HepG2 (cell line): ENCODE data around the gene RASA3. TPM values are rescaled to one million over a fixed set of nuclear protein-coding genes. Genes with fewer than 3 reads are reported as not detected.

Source experiments
- ATAC-seq: fragments of 200-7000 bp; cut with Tn5 transposase; 3 replicates; pipeline ENCODE4 v1.9.1; 2020; ENCODE audit warnings: mild to moderate bottlenecking, moderate library complexity
- BruUV-seq: library from RNA; stranded (reverse); fragments of 400-500 nt; replicated peaks from 2 replicates; lab custom pipeline; 2021; lab: Mats Ljungman, UMichigan
- CTCF ChIA-PET: fragments of 300-600 bp; formaldehyde crosslinking; extraction: SDS; loops from one replicate; lab custom pipeline; 2021; ENCODE audit warnings: low total read pairs, inconsistent platforms, low intra/inter-chr PET ratio; lab: Yijun Ruan, JAX
- POLR2A ChIA-PET: fragments of 350-600 bp; sonication (Branson Sonifier 250); formaldehyde crosslinking; loops from one replicate; lab custom pipeline; 2020; ENCODE audit warnings: antibody characterized with exemption, inconsistent platforms; lab: Yijun Ruan, JAX
- DNase-seq: peaks from one replicate; pipeline ENCODE4 v3.0.0-alpha.2; 2015; ENCODE audit warnings: low spot score
- FAIRE-seq: peaks from 3 replicates; lab custom pipeline; 2011; peaks lifted over from hg19 to GRCh38; lab: Jason Lieb, UNC
- H2AFZ ChIP-seq: one replicate; pipeline ENCODE4 v1.6.1; 2011; ENCODE audit warnings: low read length, inconsistent platforms
- H3K27ac ChIP-seq: fragments of 300-600 bp; 3 replicates; pipeline ENCODE4 v1.8.0; 2011; ENCODE audit warnings: mixed run types, mild to moderate bottlenecking, mixed read lengths, low read length, inconsistent platforms; ENCODE audit not compliant: insufficient read depth; ENCODE audit errors: extremely low read length
- H3K27me3 ChIP-seq, 2 experiments: fragments of 200-600 bp in 1 of 2; 2 replicates in 1 of 2; 3 replicates in 1 of 2; pipeline versions ENCODE4 v1.6.0 to v1.8.0; 2011; ENCODE audit warnings: low read length in 2 of 2, mild to moderate bottlenecking in 2 of 2, moderate library complexity in 2 of 2, inconsistent platforms in 1 of 2; ENCODE audit not compliant: insufficient read depth in 2 of 2, control insufficient read depth in 1 of 2
- H3K36me3 ChIP-seq, 2 experiments: fragments of 200-600 bp in 1 of 2; replicated peaks in 1 of 2; 2 replicates in 1 of 2; 3 replicates in 1 of 2; pipeline versions ENCODE4 v1.5.1 to v1.8.0; 2011; ENCODE audit warnings: low read length in 2 of 2, inconsistent platforms in 1 of 2; ENCODE audit not compliant: insufficient read depth in 2 of 2, control insufficient read depth in 1 of 2
- H3K4me1 ChIP-seq: 2 replicates; pipeline ENCODE4 v1.5.1; 2012; ENCODE audit warnings: low read length, inconsistent platforms; ENCODE audit not compliant: insufficient read depth
- H3K4me2 ChIP-seq: 2 replicates; pipeline ENCODE4 v1.6.0; 2011; ENCODE audit warnings: low read depth, low read length, inconsistent platforms
- H3K4me3 ChIP-seq, 3 experiments: fragments of 200-600 bp in 1 of 3; sonication (generic), shearing (Covaris generic) in 1 of 3; replicated peaks in 1 of 3; 2 replicates each; pipeline ENCODE4 v1.5.1; 2011 to 2016; ENCODE audit warnings: low read length in 3 of 3, inconsistent platforms in 2 of 3, low read depth in 2 of 3, mild to moderate bottlenecking in 2 of 3, control low read depth in 1 of 3, mixed read lengths in 1 of 3; ENCODE audit not compliant: insufficient read depth in 1 of 3
- H3K79me2 ChIP-seq: one replicate; pipeline ENCODE4 v1.6.1; 2011; ENCODE audit warnings: low read length, inconsistent platforms; ENCODE audit not compliant: insufficient read depth
- H3K9ac ChIP-seq: 2 replicates; pipeline ENCODE4 v1.6.0; 2011; ENCODE audit warnings: mild to moderate bottlenecking, low read depth, low read length, inconsistent platforms; ENCODE audit not compliant: insufficient read depth
- H3K9me3 ChIP-seq: 2 replicates; pipeline ENCODE4 v1.5.1; 2012; ENCODE audit warnings: mild to moderate bottlenecking, low read length
- H4K20me1 ChIP-seq: 2 replicates; pipeline ENCODE4 v1.6.0; 2011; ENCODE audit warnings: inconsistent platforms, mild to moderate bottlenecking, low read length, moderate library complexity; ENCODE audit not compliant: insufficient read depth
- ARID2 ChIP-seq: sonication (generic); formaldehyde crosslinking; IDR thresholded peaks from 2 replicates; pipeline ENCODE4 v1.8.1; 2022; ENCODE audit warnings: mild to moderate bottlenecking, missing genetic modification reagents, borderline replicate concordance
- ARID3A ChIP-seq: IDR thresholded peaks from 2 replicates; pipeline ENCODE4 v1.6.1; 2012; ENCODE audit warnings: low read depth, low read length, improper control_type of control experiment
- CCAR2 ChIP-seq: fragments of 200-400 bp; formaldehyde crosslinking; optimal IDR thresholded peaks from 2 replicates; pipeline ENCODE3; 2018; ENCODE audit warnings: low read depth, mild to moderate bottlenecking, low read length, moderate library complexity
- HMG20A ChIP-seq: IDR thresholded peaks from 2 replicates; pipeline ENCODE4 v1.6.1; 2016; ENCODE audit warnings: borderline replicate concordance
- JUND ChIP-seq: sonication (generic); formaldehyde crosslinking; IDR thresholded peaks from 2 replicates; pipeline ENCODE4 v1.8.0; 2022; ENCODE audit warnings: mild to moderate bottlenecking, missing genetic modification reagents
- PAF1 ChIP-seq: IDR thresholded peaks from 2 replicates; pipeline ENCODE4 v1.6.1; 2016; ENCODE audit warnings: missing genetic modification reagents, missing compliant biosample characterization
- PHF5A ChIP-seq: IDR thresholded peaks from one replicate; pipeline ENCODE4 v1.6.1; 2018; ENCODE audit warnings: low read depth, missing genetic modification reagents; ENCODE audit not compliant: unreplicated experiment
- REL ChIP-seq: sonication (generic); formaldehyde crosslinking; conservative IDR thresholded peaks from 2 replicates; pipeline ENCODE4 v1.8.0; 2022; ENCODE audit warnings: mild to moderate bottlenecking, missing genetic modification reagents, moderate library complexity
- SMYD3 ChIP-seq: sonication (generic); formaldehyde crosslinking; IDR thresholded peaks from 2 replicates; pipeline ENCODE4 v1.8.1; 2023; ENCODE audit warnings: mild to moderate bottlenecking, missing genetic modification reagents
- SNAPC2 ChIP-seq: sonication (generic); formaldehyde crosslinking; IDR thresholded peaks from 2 replicates; pipeline ENCODE4 v1.8.1; 2022; ENCODE audit warnings: mild to moderate bottlenecking, missing genetic modification reagents
- SOX13 ChIP-seq, 3 experiments: fragments of 450-650 bp in 1 of 3; sonication (generic) in 1 of 3; formaldehyde crosslinking in 1 of 3; IDR thresholded peaks in 2 of 3; conservative IDR thresholded peaks in 1 of 3; 2 replicates each; pipeline versions ENCODE4 v1.5.0 to v1.6.1; 2016 to 2020; ENCODE audit warnings: antibody characterized with exemption in 1 of 3, mild to moderate bottlenecking in 1 of 3, missing compliant biosample characterization in 1 of 3, missing genetic modification reagents in 1 of 3, moderate library complexity in 1 of 3
- SYNCRIP ChIP-seq: fragments of 200-400 bp; formaldehyde crosslinking; IDR thresholded peaks from 2 replicates; pipeline ENCODE4 v1.6.1; 2018; ENCODE audit warnings: mild to moderate bottlenecking, low read depth, low read length; ENCODE audit not compliant: insufficient read depth
- ZNF614 ChIP-seq: IDR thresholded peaks from 2 replicates; pipeline ENCODE4 v1.6.1; 2018; ENCODE audit warnings: missing biosample characterization, missing genetic modification reagents, inconsistent platforms, borderline replicate concordance
- ZNF644 ChIP-seq: IDR thresholded peaks from 2 replicates; pipeline ENCODE4 v1.6.1; 2016; ENCODE audit warnings: low read depth
- ZNF720 ChIP-seq: sonication (generic); formaldehyde crosslinking; IDR thresholded peaks from 2 replicates; pipeline ENCODE4 v1.4.0; 2020; ENCODE audit warnings: missing genetic modification reagents
- WGBS: methylation state at CpG from one replicate; pipeline ENCODE4 v1.1.6; 2017; ENCODE audit warnings: low lambda C conversion rate; 5-methylcytosine and 5-hydroxymethylcytosine counted together
- in situ Hi-C: cut with HindIII; loops from 2 replicates; pipeline ENCODE4 v1.10.0; 2017; ENCODE audit warnings: low pct_unique_long_range_greater_than_20kb; ENCODE audit not compliant: extremely low pct_ligation_motif_present
- intact Hi-C: fragments of 100-400 bp; cut with micrococcal nuclease; formaldehyde crosslinking; loops from one replicate; pipeline ENCODE4 v1.10.0; 2022; ENCODE audit not compliant: unreplicated experiment
- polyA plus RNA-seq, 8 experiments: library from polyadenylated mRNA; depleted of rRNA in 3 of 8; stranded (reverse) in 7 of 8; unstranded in 1 of 8; fragments of >200 nt; fragmentation: Illumina TruSeq in 4 of 8; extraction: Trizol in 4 of 8; gene quantifications; 2 replicates each; pipeline versions ENCODE4 v1.2.1 to v1.2.3, GENCODE V29; 2011 to 2016; ENCODE audit warnings: low read depth in 4 of 8, missing spikeins in 1 of 8, mixed read lengths in 1 of 8; ENCODE audit not compliant: insufficient read depth in 1 of 8
- total RNA-seq, 5 experiments: library from RNA; depleted of rRNA; stranded (reverse); fragments of >200 nt; fragmentation: Illumina TruSeq; extraction: Trizol; gene quantifications; 2 replicates each; pipeline ENCODE4 v1.2.3, GENCODE V29; 2016; ENCODE audit warnings: low read depth in 1 of 5

Gene RASA3
- total and polyA plus RNA-seq, 2 of the 13 experiments (the other 11 are each of a cell fraction or from before 2014, with no cell fraction given) = 0.05 TPM; not detected in 1

GRCh38 chr13:114002009-114002544 is 130.3 kb downstream of the RASA3 start:
- Histone ChIP-seq H3K27ac (no peak overlapping the region), H2AFZ (no peak overlapping the region), H3K9me3 (no peaks in the 10 kb centered on the region), H3K36me3 (no peaks in the 10 kb centered on the region), H3K4me3 (no peak overlapping the region), H3K4me2 (no peak overlapping the region), H3K9ac (no peak overlapping the region), H3K79me2 (no peaks in the 10 kb centered on the region), H4K20me1 (no peaks in the 10 kb centered on the region), H3K4me1 (no peaks in the 10 kb centered on the region), H3K27me3 (peaks cover 12 to 49% of the 10 kb centered on the region in 2 experiments; a peak in 3 of 5 replicates)
- in situ Hi-C loops = no loop called here
- ChIA-PET CTCF (no interaction called here), POLR2A (no interaction called here)
- intact Hi-C loops = no loop called here
- FAIRE-seq (no peak), ATAC-seq (no peak), DNase-seq (no peak)
- TF ChIP-seq PHF5A (CRISPR knock-in tag) = no peak
- no peak for TF ChIP-seq ZNF720 (CRISPR knock-in tag)
- no peak for TF ChIP-seq SMYD3
- no peak for TF ChIP-seq SYNCRIP
- TF ChIP-seq PAF1 (CRISPR knock-in tag) = no peak
- no peak for TF ChIP-seq CCAR2
- no peak for TF ChIP-seq REL (CRISPR knock-in tag)
- TF ChIP-seq HMG20A (CRISPR knock-in tag) = no peak
- TF ChIP-seq ARID2 (CRISPR knock-in tag) = no peak
- no peak for TF ChIP-seq ARID3A
- no peak for TF ChIP-seq SNAPC2 (CRISPR knock-in tag)
- no peak for TF ChIP-seq JUND
- TF ChIP-seq ZNF644 (CRISPR knock-in tag) = no peak
- no peak for TF ChIP-seq SOX13 (IDR thresholded peaks at IDR 0.05)
- no peak for TF ChIP-seq SOX13 (CRISPR knock-in tag; conservative IDR thresholded peaks at IDR 0.05 in 1 of 2, IDR thresholded peaks at IDR 0.05 in 1 of 2)
- no peak for TF ChIP-seq ZNF614 (CRISPR knock-in tag)
- BruUV-seq = no TSS peak
- 27% methylated on average over 27 of the region's 27 CpGs for WGBS
